SH-SY5Y (cell line): ENCODE measurements around the gene PLSCR2.

Source experiments
- GATA2 ChIP-seq: IDR thresholded peaks from 2 replicates; pipeline ENCODE4 v1.6.1; 2011; ENCODE audit warnings: mild to moderate bottlenecking, low read depth, low read length
- GATA3 ChIP-seq: IDR thresholded peaks from 2 replicates; pipeline ENCODE4 v1.6.1; 2011; ENCODE audit warnings: low read depth, mild to moderate bottlenecking, low read length, moderate library complexity

GRCh38 chr3:146396792-146397191, 72.6 kb downstream of the PLSCR2 start:
- TF ChIP-seq GATA2 (no peak), GATA3 (no peak)
